K562 (cell line): ENCODE data around the gene KHSRP. TPM values are rescaled to one million over a fixed set of nuclear protein-coding genes. Genes with fewer than 3 reads are reported as not detected.

Source experiments
- DDX20 ChIP-seq: fragments of 450-650 bp; IDR thresholded peaks from 2 replicates; pipeline ENCODE4 v1.6.1; 2016; ENCODE audit warnings: missing genetic modification characterization, low read depth, mild to moderate bottlenecking, missing compliant biosample characterization, moderate library complexity
- EHMT2 ChIP-seq: fragments of 450-650 bp; IDR thresholded peaks from 2 replicates; pipeline ENCODE4 v1.6.1; 2018; ENCODE audit warnings: antibody characterized with exemption
- FOS ChIP-seq: IDR thresholded peaks from 3 replicates; pipeline ENCODE4 v1.6.1; 2011; ENCODE audit not compliant: insufficient read length; ENCODE audit errors: extremely low read depth
- FOXK2 ChIP-seq, 2 experiments: fragments of 450-650 bp; IDR thresholded peaks in 1 of 2; conservative IDR thresholded peaks in 1 of 2; 2 replicates each; pipeline ENCODE4 v1.6.1; 2016; ENCODE audit warnings: low read depth in 2 of 2, mild to moderate bottlenecking in 1 of 2
- GABPB1 ChIP-seq: sonication (generic); formaldehyde crosslinking; IDR thresholded peaks from 2 replicates; pipeline ENCODE4 v1.8.0; 2022; ENCODE audit warnings: mild to moderate bottlenecking, missing genetic modification reagents
- HMG20B ChIP-seq: fragments of 250-450 bp; sonication (Bioruptor Pico); IDR thresholded peaks from 2 replicates; pipeline ENCODE4 v1.5.0; 2021; ENCODE audit warnings: mild to moderate bottlenecking
- HNRNPK ChIP-seq: fragments of 200-400 bp; formaldehyde crosslinking; IDR thresholded peaks from one replicate; pipeline ENCODE4 v1.6.1; 2018; ENCODE audit warnings: mild to moderate bottlenecking, low read depth, low read length; ENCODE audit not compliant: poor library complexity, severe bottlenecking
- MAZ ChIP-seq, 2 experiments: fragments of 450-650 bp in 1 of 2; sonication (generic) in 1 of 2; formaldehyde crosslinking; IDR thresholded peaks in 1 of 2; conservative IDR thresholded peaks in 1 of 2; 2 replicates each; pipeline versions ENCODE4 v1.4.0 to v1.5.0; 2020; ENCODE audit warnings: mild to moderate bottlenecking in 1 of 2, missing genetic modification reagents in 1 of 2
- NR1H2 ChIP-seq: sonication (generic); formaldehyde crosslinking; IDR thresholded peaks from 2 replicates; pipeline ENCODE4 v1.4.0; 2020; ENCODE audit warnings: mild to moderate bottlenecking, missing genetic modification reagents
- NR3C1 ChIP-seq: sonication (generic); formaldehyde crosslinking; IDR thresholded peaks from 2 replicates; pipeline ENCODE4 v1.8.1; 2022; ENCODE audit warnings: missing genetic modification reagents
- POLR2AphosphoS5 ChIP-seq: IDR thresholded peaks from 2 replicates; pipeline ENCODE4 v1.6.1; 2011; ENCODE audit warnings: mild to moderate bottlenecking, low read depth, low read length, moderate library complexity; ENCODE audit not compliant: control insufficient read depth, insufficient read depth
- PPARD ChIP-seq: fragments of 250-450 bp; sonication (Bioruptor Pico); IDR thresholded peaks from 2 replicates; pipeline ENCODE4 v1.8.0; 2022; ENCODE audit warnings: inconsistent platforms, mild to moderate bottlenecking, moderate library complexity
- SIRT6 ChIP-seq: IDR thresholded peaks from one replicate; pipeline ENCODE4 v1.6.1; 2012; ENCODE audit warnings: low read depth, mild to moderate bottlenecking, control low read depth, inconsistent platforms, low read length, moderate library complexity
- SREBF2 ChIP-seq: sonication (generic); formaldehyde crosslinking; IDR thresholded peaks from 2 replicates; pipeline ENCODE4 v1.4.0; 2020; ENCODE audit warnings: mild to moderate bottlenecking, missing genetic modification reagents
- STAT5B ChIP-seq: fragments of 250-450 bp; sonication (Bioruptor Pico); IDR thresholded peaks from 2 replicates; pipeline ENCODE4 v1.8.0; 2021; ENCODE audit warnings: mild to moderate bottlenecking, inconsistent platforms
- ZBTB17 ChIP-seq: fragments of 450-650 bp; formaldehyde crosslinking; IDR thresholded peaks from 2 replicates; pipeline ENCODE4 v1.4.0; 2020; ENCODE audit warnings: mild to moderate bottlenecking
- ZEB2 ChIP-seq: fragments of 450-650 bp; IDR thresholded peaks from 2 replicates; pipeline ENCODE4 v1.6.1; 2016
- ZKSCAN3 ChIP-seq: fragments of 250-450 bp; sonication (Bioruptor Pico); IDR thresholded peaks from 2 replicates; pipeline ENCODE4 v1.4.0; 2020
- ZNF121 ChIP-seq: sonication (generic); formaldehyde crosslinking; conservative IDR thresholded peaks from 2 replicates; pipeline ENCODE4 v1.8.0; 2022; ENCODE audit warnings: missing genetic modification reagents
- ZNF24 ChIP-seq: fragments of 450-650 bp; IDR thresholded peaks from 2 replicates; pipeline ENCODE4 v1.6.1; 2016
- ZNF347 ChIP-seq: fragments of 450-650 bp; formaldehyde crosslinking; IDR thresholded peaks from 2 replicates; pipeline ENCODE4 v1.4.0; 2020; ENCODE audit warnings: low read depth, mild to moderate bottlenecking, moderate library complexity
- polyA plus RNA-seq, 8 experiments: library from polyadenylated mRNA; depleted of rRNA in 4 of 8; stranded (reverse) in 5 of 8; unstranded in 3 of 8; fragments of >200 nt; fragmentation: Nextera tagmentation in 2 of 8; fragmentation: Illumina TruSeq in 1 of 8; extraction: Ambion mirVana in 2 of 8; extraction: Trizol in 1 of 8; gene quantifications; 2 replicates each; pipeline versions ENCODE4 v1.2.1 to v1.2.3, GENCODE V29; 2011 to 2014; ENCODE audit warnings: inconsistent platforms in 1 of 8, missing spikeins in 1 of 8
- total RNA-seq, 7 experiments: library from RNA; depleted of rRNA in 6 of 7; stranded (reverse); fragments of >200 nt in 6 of 7; fragmentation: Illumina TruSeq in 2 of 7; extraction: Trizol in 2 of 7; gene quantifications; 2 replicates each; pipeline versions ENCODE4 v1.2.1 to v1.2.3, GENCODE V29; 2011 to 2021; ENCODE audit warnings: low replicate concordance in 1 of 7
- TF ChIP-seq, protein P1 (sequence below), 2 experiments: IDR thresholded peaks; 2 replicates each; pipeline ENCODE4 v1.6.1; 2012; ENCODE audit warnings: improper control_type of control experiment in 2 of 2, low read depth in 2 of 2, low read length in 2 of 2, borderline replicate concordance in 1 of 2
- TF ChIP-seq, protein P2 (sequence below): sonication (generic); formaldehyde crosslinking; IDR thresholded peaks from 2 replicates; pipeline ENCODE4 v1.9.0; 2022; ENCODE audit warnings: mild to moderate bottlenecking, missing genetic modification reagents

KHSRP gene
- total and polyA plus RNA-seq, 9 of the 15 experiments (the other 6 are each of a cell fraction or from before 2014, with no cell fraction given): 4.2 to 564 (median 139) TPM

DNA sequence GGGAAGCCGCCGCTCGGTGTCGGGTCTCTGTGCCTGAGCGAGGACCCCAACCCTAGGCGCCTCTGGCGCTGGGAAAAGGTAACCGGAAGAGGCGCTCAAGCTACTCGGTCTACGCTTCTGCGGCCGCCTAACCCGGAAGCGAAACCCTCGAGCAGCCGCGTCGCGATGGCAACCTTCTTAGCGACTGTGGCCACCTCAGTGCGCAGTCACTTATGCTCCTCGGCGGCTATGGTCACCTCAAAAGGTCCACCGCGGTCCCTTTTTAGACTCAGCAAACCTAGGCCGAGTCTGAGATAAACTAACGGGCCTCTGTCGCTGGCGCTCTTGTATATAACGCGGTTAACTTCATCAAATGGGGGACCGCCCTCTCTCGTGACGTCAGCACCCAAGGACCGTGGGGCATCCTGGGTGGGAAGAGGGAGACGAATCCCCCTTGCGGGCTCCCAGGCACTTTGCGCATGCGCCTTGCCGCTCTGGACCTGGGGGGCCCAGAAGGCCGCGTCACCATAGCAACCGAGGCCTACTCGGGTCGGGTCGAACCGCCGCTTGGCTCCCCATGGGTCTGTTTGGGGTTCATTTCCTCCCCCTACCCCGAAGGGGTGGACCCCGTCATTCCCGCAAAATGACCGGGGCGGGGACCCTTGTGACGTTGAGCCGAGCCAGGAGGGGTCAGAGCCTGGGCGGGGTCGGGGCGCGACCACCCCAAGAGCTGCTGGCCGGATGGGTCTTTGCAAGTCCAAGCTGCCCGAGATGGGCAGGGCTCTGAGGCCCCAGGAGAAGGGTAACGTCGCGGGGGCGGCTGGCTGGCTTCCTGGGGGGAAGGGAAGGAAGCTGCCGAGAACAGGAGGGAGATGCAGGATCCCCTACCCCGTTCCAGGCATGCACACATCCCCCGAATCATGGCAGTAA is 31.3 kb downstream of the KHSRP start, which contains the start of gene GTF2F1 (continued):
- TF ChIP-seq NR1H2 (CRISPR knock-in tag): no peak
- TF ChIP-seq ZNF24: no peak
- TF ChIP-seq, protein P1, sequence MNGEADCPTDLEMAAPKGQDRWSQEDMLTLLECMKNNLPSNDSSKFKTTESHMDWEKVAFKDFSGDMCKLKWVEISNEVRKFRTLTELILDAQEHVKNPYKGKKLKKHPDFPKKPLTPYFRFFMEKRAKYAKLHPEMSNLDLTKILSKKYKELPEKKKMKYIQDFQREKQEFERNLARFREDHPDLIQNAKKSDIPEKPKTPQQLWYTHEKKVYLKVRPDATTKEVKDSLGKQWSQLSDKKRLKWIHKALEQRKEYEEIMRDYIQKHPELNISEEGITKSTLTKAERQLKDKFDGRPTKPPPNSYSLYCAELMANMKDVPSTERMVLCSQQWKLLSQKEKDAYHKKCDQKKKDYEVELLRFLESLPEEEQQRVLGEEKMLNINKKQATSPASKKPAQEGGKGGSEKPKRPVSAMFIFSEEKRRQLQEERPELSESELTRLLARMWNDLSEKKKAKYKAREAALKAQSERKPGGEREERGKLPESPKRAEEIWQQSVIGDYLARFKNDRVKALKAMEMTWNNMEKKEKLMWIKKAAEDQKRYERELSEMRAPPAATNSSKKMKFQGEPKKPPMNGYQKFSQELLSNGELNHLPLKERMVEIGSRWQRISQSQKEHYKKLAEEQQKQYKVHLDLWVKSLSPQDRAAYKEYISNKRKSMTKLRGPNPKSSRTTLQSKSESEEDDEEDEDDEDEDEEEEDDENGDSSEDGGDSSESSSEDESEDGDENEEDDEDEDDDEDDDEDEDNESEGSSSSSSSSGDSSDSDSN (IDR thresholded peaks at IDR 0.05; ENCODE audit: borderline replicate concordance in 1 of 2, low read depth in 2 of 2, low read length in 2 of 2): no peak
- TF ChIP-seq MAZ (CRISPR knock-in tag; conservative IDR thresholded peaks at IDR 0.05 in 1 of 2, IDR thresholded peaks at IDR 0.05 in 1 of 2): 0 out of 4 replicates have a peak, but pooled peaks have one; percentile 40 to 41
- no peak for TF ChIP-seq PPARD (CRISPR knock-in tag)
- no peak for TF ChIP-seq HMG20B (CRISPR knock-in tag)
- TF ChIP-seq FOS: no peak
- TF ChIP-seq ZNF347 (CRISPR knock-in tag): no peak
- TF ChIP-seq NR3C1 (CRISPR knock-in tag): no peak
- peak; percentile 26; the same call in 1 of the 2 replicates for TF ChIP-seq POLR2AphosphoS5
- TF ChIP-seq GABPB1 (CRISPR knock-in tag): peak; percentile 98
- no peak for TF ChIP-seq ZKSCAN3 (CRISPR knock-in tag)
- no peak for TF ChIP-seq SIRT6
- TF ChIP-seq STAT5B (CRISPR knock-in tag): no peak
- no peak for TF ChIP-seq HNRNPK
- TF ChIP-seq ZNF121 (CRISPR knock-in tag): no peak
- TF ChIP-seq, protein P2, sequence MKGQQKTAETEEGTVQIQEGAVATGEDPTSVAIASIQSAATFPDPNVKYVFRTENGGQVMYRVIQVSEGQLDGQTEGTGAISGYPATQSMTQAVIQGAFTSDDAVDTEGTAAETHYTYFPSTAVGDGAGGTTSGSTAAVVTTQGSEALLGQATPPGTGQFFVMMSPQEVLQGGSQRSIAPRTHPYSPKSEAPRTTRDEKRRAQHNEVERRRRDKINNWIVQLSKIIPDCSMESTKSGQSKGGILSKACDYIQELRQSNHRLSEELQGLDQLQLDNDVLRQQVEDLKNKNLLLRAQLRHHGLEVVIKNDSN (CRISPR knock-in tag): no peak
- peak in 1 of 2 experiments; percentile 37; a peak in 2 of 4 replicates for TF ChIP-seq FOXK2 (conservative IDR thresholded peaks at IDR 0.05 in 1 of 2, IDR thresholded peaks at IDR 0.05 in 1 of 2; ENCODE audit: low read depth in 2 of 2)
- 0 out of 2 replicates have a peak, but pooled peaks have one; percentile 20 for TF ChIP-seq ZBTB17 (CRISPR knock-in tag)
- no peak for TF ChIP-seq DDX20 (tag)
- no peak for TF ChIP-seq EHMT2
- no peak for TF ChIP-seq SREBF2 (CRISPR knock-in tag)
- no peak for TF ChIP-seq ZEB2
